NCI-H345 (cell line): ENCODE results near the gene CIBAR2.

Experiments
- DNase-seq: peaks from one replicate; lab custom pipeline; 2025; lab: John Stamatoyannopoulos, UW

The CIBAR2 gene

DNA sequence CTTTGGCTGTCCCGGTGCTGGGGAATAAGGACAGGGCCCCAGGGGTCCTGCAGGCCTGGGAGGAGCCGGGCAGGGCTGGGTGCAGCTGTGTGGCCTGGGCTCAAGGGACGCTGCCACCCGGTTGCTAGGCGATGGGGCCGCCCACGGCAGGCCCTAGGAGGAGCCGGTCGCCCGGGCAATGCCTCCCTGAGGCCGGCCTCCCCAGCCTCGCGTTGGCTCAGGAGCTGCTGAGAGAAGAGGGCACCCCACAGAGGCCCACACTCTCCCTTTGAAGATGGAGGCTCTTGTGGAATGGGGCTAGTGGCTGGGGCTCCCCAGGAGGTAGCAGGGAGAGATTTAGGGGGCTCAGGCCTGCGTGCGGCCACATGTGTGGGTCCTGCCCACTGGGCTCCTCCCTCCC, at the start of gene CIBAR2:
Gene CIBAR2 (minus strand): TSS at position 109 of the 400 bp plus-strand sequence. CDS start 120 bp downstream, outside the sequence.
- DNase-seq, result peak; percentile 3

- DNase-seq, result no peak
These were observed 47.1 kb upstream of the CIBAR2 start for GRCh38 chr16:85159179-85159980.

- DNase-seq, result no peak
These were observed 46.5 kb upstream of the CIBAR2 start for GRCh38 chr16:85158743-85159178.

- DNase-seq, result no peak
These were observed 45.8 kb upstream of the CIBAR2 start for GRCh38 chr16:85157813-85158742.

GRCh38 chr16:85157372-85157771, 45.1 kb upstream of the CIBAR2 start:
- DNase-seq, result no peak

DNA sequence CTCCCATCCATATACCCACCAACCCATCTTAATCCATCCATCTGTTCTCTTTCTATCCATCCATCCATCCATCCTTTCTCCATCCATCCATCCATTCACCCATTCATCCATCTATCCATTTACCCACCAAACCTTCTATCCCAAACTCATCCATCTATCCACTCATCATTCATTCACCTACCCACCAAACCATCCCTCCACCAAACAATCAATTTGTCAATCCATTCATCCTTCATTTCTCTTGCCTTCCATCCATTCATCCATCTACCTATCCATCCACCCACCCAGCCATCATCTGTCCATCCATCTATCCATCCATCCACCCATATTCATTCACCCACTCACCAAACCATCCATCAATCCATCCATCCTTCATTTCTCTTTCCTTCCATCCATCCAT, 44.6 kb upstream of the CIBAR2 start:
- DNase-seq, result no peak

DNA sequence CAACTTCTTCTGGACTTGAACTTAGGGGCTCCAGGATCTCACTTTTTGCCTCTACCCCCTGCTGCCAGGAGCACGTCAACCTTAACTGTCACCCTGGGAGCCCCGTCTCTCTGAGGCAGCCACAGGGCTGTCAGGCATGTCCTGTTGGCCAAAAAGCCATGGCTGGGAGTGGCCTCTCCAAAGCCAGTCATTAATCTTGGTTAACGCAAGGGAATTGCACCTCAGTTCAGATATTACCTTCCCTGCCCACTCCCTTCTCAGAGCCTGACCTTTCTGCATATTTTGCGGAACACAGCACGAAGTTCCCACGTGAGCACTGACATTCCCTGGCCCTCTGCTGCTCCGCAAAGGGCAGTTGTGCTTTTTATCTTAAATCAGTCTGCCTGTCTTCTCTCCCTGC, 44.2 kb upstream of the CIBAR2 start:
- DNase-seq, result no peak

DNA sequence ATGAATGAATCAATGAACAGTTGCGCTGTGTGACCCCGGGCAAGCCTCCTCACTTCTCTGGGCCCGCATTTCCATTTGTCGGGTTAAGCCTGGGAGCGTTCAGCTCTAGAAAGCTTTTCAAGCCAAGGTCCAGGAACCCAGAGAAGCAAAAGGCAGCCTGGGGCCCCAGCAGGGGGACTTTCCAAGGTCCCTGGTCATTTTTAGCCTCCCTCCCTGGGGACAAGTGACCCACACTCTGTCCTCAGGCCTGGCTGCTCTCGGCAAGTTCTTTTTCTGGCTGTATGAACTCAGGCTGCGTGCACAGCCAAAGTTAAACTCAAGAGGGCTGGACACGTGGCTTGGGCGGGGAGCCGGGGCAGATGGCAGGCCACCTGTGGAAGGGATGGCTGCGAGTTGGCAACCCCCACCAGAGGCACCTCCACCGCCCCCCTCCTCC, 41.4 kb upstream of the CIBAR2 start:
- DNase-seq, result no peak

DNA sequence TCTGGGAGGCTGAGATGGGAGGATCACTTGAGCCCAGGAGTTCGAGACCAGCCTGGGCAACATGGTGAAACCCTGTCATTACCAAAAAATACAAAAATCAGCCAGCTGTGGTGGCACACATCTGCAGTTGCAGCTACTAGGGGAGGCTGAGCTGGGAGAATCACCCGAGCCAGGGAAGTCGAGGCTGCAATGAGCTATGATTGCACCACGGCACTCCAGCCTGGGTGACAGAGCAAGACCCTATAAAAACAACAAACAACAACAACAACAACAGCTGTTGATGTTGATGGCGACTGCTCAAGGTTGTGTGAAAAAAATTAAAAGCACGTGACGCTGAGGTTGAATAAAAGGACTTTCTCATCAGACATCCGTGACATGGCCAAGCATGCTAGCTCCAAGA, 40.8 kb upstream of the CIBAR2 start:
- no peak for DNase-seq

GRCh38 chr16:85152414-85153030, 40.2 kb upstream of the CIBAR2 start:
- no peak for DNase-seq

DNA sequence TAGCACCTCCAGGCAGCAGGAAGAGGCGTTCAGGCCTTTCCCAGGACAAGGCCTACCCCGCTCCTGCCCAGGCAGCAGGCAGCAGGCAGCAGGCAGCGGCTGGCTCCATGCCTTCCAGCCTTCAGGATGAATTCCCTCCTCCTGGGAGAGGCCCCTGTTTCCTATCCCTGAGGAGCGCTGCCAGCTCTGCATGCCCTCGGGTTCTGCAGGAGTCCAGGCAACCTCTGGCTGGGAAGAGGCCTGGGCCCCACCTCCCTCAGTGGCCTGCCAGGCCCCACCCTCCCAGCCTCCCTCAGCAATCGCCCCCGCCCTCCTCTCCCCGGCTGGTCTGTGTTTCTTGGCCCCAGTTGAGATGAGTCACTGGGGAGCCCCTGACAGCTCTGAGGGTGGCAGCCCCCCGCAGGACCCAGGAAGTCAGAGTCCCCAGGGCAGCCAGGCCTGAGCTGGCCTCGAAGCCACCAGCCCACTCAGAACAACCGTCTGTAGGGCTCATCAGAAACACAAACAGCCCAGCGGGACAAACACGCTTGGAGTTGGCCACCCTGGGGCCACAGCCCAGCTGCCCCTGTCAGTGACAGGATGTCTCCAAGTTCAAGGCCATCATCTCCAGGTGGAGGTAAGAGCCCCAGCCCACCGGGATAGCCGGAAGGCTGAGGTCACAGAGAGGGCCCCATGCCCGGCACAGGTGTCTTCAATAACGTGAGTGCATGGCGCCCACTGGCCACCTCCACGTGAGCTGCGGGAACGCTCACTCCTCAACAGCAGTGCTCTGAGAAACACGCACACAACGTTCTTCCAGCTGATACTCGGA, 39.5 kb upstream of the CIBAR2 start:
- peak; percentile 19 for DNase-seq

GRCh38 chr16:85151079-85151602, 38.9 kb upstream of the CIBAR2 start:
- no peak for DNase-seq

DNA sequence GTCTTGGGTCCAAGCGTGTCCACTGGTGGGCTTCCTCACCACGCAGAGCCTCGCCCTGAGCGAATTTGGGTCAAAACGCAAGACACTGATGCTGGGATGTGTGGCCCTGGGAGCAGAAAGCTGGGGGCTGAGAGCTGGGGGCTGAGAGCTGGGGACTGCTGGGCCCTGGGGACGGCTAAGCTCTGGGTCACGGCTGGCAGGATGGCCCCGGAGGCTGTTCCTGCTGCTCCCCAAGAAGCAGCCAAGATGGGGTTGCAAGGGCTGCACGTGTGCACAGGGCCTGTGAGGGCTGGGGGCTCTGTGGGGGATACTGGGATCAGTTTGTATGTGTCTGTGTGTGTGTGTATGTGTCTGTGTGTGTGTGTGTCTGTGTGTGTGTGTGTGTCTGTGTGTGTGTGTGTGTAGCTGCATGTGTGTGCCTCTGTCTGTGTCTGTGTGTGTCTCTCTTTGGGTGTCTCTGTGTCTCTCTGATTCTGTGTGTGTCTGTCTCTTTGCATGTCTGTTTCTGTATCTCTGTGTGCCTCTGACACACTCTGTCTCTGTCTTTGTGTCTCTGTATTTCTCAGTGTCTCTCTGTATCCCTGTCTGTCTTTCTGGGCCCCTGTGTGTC, 38.2 kb upstream of the CIBAR2 start:
- DNase-seq, result no peak

DNA sequence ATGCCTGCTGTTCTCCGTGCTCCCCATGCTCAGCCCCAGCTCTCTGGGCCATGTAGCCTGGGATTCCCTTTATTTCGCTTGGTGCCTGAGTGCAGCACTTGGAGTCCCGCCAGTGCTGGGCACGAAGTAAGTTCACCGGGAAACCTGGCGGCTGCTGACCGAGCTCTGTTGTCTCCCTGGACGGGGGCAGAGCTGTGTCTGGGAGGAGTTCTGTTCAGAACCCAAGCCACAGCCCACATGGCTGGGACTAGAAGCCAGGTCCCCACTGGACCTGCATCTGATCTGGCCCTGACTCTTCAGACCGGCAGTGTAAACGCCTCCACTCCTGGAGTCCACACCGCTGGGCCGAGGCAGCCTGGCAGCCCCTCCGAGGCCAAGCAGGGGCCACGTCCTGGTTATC, 37.5 kb upstream of the CIBAR2 start:
- no peak for DNase-seq

DNA sequence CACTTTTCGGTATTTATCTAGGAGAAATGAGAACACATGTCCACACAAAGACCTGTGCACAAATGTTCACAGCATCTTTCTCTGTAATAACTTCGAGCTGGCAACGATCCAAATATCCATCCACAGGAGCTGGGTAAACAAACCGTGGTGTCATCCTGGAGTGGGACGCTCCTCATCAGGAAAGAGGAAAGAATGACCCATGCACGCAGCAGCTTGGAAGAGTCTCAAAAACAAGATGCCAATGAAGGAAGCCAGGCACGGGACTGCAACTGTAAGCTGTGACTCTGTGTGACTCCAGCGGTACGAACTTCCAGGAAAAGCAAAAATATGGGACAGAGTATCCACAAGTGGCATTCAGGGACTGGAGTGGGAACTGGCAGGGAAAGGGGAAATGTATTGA, 36.7 kb upstream of the CIBAR2 start:
- peak; percentile 77 for DNase-seq

- DNase-seq, result no peak
These were observed 34.8 kb upstream of the CIBAR2 start for GRCh38 chr16:85146922-85147651.

- DNase-seq, result no peak
These were observed 34.2 kb upstream of the CIBAR2 start for GRCh38 chr16:85146532-85146797.

- no peak for DNase-seq
These were observed 33.7 kb upstream of the CIBAR2 start for GRCh38 chr16:85145734-85146531.

DNA sequence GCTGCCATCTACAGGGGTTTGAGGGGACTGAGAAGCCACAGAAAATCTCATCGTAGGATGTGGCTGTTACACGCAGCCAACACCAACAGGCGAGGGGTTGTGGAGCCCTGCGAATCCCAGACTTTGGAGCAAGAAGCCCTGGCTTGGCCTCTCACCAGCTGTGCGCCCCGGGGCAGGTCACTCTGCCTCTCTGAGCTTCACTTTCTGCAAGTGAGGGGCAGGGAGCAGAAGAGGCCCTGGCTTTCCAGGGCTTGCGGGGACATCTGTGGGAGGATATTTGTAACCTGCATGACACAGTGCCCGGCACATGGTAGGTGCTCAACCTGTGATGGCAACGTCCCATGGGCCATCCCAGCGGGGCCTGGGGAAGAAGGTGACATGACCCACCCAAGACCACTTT, 32.9 kb upstream of the CIBAR2 start:
- DNase-seq, result no peak
